GM12872 (cell line): ENCODE results near the gene DIPK1C.

Experiments
- CTCF ChIP-seq: IDR thresholded peaks from 3 replicates; pipeline ENCODE4 v1.5.1; 2011; ENCODE audit warnings: low read depth, mild to moderate bottlenecking, low read length, moderate library complexity; ENCODE audit not compliant: insufficient read depth

DIPK1C gene

GRCh38 chr18:74387383-74387782, 69.7 kb downstream of the DIPK1C start:
- TF ChIP-seq CTCF, result no peak
